ENCODE measurements around the gene AZGP1.
"Not testable (repeated sequence)": the region's sequence is repeated elsewhere in the genome, so short reads cannot be mapped to it uniquely, and the experiment has no call there.

AZGP1 gene

GRCh38 chr7:100011516-100011915 is 35.7 kb upstream of the AZGP1 start:
- Mint-ChIP-seq H3K36me3 (peaks cover 2% of the 10 kb centered on the region), H3K4me3 (no peak overlapping the region), H3K27me3 (peaks cover 20% of the 10 kb centered on the region), H3K4me1 (peaks cover 23% of the 10 kb centered on the region), H3K9me3 (no peaks in the 10 kb centered on the region), H3K27ac (no peak overlapping the region)
- CTCF ChIA-PET: no interaction called here
- no peak for DNase-seq

- peaks cover 17% of the 10 kb centered on the region for H3K4me1 Mint-ChIP-seq
- no peaks in the 10 kb centered on the region for H3K9me3 Mint-ChIP-seq
- H3K27ac Mint-ChIP-seq: no peak overlapping the region
- CTCF ChIA-PET: no interaction called here
- DNase-seq: no peak
- peaks cover under 1% of the 10 kb centered on the region for H3K36me3 Mint-ChIP-seq
- H3K27me3 Mint-ChIP-seq: peaks cover 20% of the 10 kb centered on the region
- no peak overlapping the region for H3K4me3 Mint-ChIP-seq
These were observed 35.1 kb upstream of the AZGP1 start for GRCh38 chr7:100010901-100011300.

GRCh38 chr7:100009952-100010351 is 34.1 kb upstream of the AZGP1 start:
- H3K36me3 Mint-ChIP-seq, CTCF ChIA-PET, H3K4me3 Mint-ChIP-seq, DNase-seq, H3K27ac Mint-ChIP-seq, H3K9me3 Mint-ChIP-seq: not testable (repeated sequence)
- Mint-ChIP-seq H3K4me1 (peaks cover 12% of the 10 kb centered on the region), H3K27me3 (peaks cover 20% of the 10 kb centered on the region)

GRCh38 chr7:100008525-100008924 is 32.7 kb upstream of the AZGP1 start:
- CTCF ChIA-PET: interaction anchor here (1.1 kb wide), 1 partner anchor 23 kb away, joined by 3 read pairs; no protein-coding TSS in a partner anchor
- Mint-ChIP-seq H3K36me3 (no peaks in the 10 kb centered on the region), H3K27ac (no peak overlapping the region), H3K4me1 (peaks cover 10% of the 10 kb centered on the region), H3K27me3 (peaks cover 25% of the 10 kb centered on the region), H3K4me3 (no peak overlapping the region), H3K9me3 (no peaks in the 10 kb centered on the region)
- no peak for DNase-seq

- no peak overlapping the region for H3K4me3 Mint-ChIP-seq
- H3K9me3 Mint-ChIP-seq: no peaks in the 10 kb centered on the region
- DNase-seq: no peak
- H3K27me3 Mint-ChIP-seq: peaks cover 28% of the 10 kb centered on the region
- CTCF ChIA-PET: interaction anchor here (1.1 kb wide), 1 partner anchor 24 kb away, joined by 3 read pairs; no protein-coding TSS in a partner anchor
- peaks cover 8% of the 10 kb centered on the region for H3K4me1 Mint-ChIP-seq
- H3K27ac Mint-ChIP-seq: no peak overlapping the region
- no peaks in the 10 kb centered on the region for H3K36me3 Mint-ChIP-seq
These were observed 32.1 kb upstream of the AZGP1 start for GRCh38 chr7:100007887-100008286.

GRCh38 chr7:100003711-100004661 is 28.2 kb upstream of the AZGP1 start:
- Mint-ChIP-seq H3K4me1 (peaks cover 6% of the 10 kb centered on the region), H3K36me3 (no peaks in the 10 kb centered on the region), H3K9me3 (no peaks in the 10 kb centered on the region), H3K27ac (no peak overlapping the region), H3K4me3 (no peak overlapping the region), H3K27me3 (peaks cover 26% of the 10 kb centered on the region)
- no peak for DNase-seq
- CTCF ChIA-PET: interaction anchor here (0.6 to 1.7 kb wide), 3 partner anchors 10 to 258 kb away, joined by 3 to 6 read pairs (median 4); no protein-coding TSS in a partner anchor

GRCh38 chr7:100000239-100000638 is 24.4 kb upstream of the AZGP1 start:
- H3K9me3 Mint-ChIP-seq: no peaks in the 10 kb centered on the region
- no peak overlapping the region for H3K27ac Mint-ChIP-seq
- H3K4me1 Mint-ChIP-seq: peaks cover 22% of the 10 kb centered on the region
- no peak for DNase-seq
- CTCF ChIA-PET: no interaction called here
- peaks cover 36% of the 10 kb centered on the region for H3K27me3 Mint-ChIP-seq
- H3K36me3 Mint-ChIP-seq: peaks cover 2% of the 10 kb centered on the region
- no peak overlapping the region for H3K4me3 Mint-ChIP-seq

- CTCF ChIA-PET: interaction anchor here (1.1 to 11.6 kb wide), 5 partner anchors 15 to 132 kb away, joined by 3 to 169 read pairs (median 4); partner anchors contain the start of genes TRIM4 and ZSCAN21
These were observed 21.8 kb upstream of the AZGP1 start for GRCh38 chr7:99997545-99998137.

GRCh38 chr7:99996755-99997544 is 21.1 kb upstream of the AZGP1 start:
- peak overlapping the region; percentile 66 for H3K4me3 Mint-ChIP-seq
- CTCF ChIA-PET: interaction anchor here (1.1 to 11.6 kb wide), 8 partner anchors 16 to 133 kb away, joined by 3 to 169 read pairs (median 4); partner anchors contain the start of genes TRIM4 and ZSCAN21
- peak overlapping the region; percentile 87 for H3K27ac Mint-ChIP-seq
- H3K4me1 Mint-ChIP-seq: peaks cover 32% of the 10 kb centered on the region
- peaks cover 43% of the 10 kb centered on the region for H3K27me3 Mint-ChIP-seq
- no peak for DNase-seq
- peaks cover 2% of the 10 kb centered on the region for H3K36me3 Mint-ChIP-seq
- H3K9me3 Mint-ChIP-seq: no peaks in the 10 kb centered on the region

More at GRCh38 chr7:99997545-99998137, 21.8 kb upstream of the AZGP1 start:
- Mint-ChIP-seq H3K27me3 (peaks cover 39% of the 10 kb centered on the region), H3K4me3 (peak overlapping the region; percentile 66), H3K27ac (peak overlapping the region; percentile 87), H3K4me1 (peaks cover 29% of the 10 kb centered on the region), H3K36me3 (peaks cover 2% of the 10 kb centered on the region), H3K9me3 (no peaks in the 10 kb centered on the region)
- DNase-seq: peak; percentile 81

- Mint-ChIP-seq H3K36me3 (peaks cover 2% of the 10 kb centered on the region), H3K4me3 (no peak overlapping the region), H3K9me3 (no peaks in the 10 kb centered on the region), H3K4me1 (peaks cover 33% of the 10 kb centered on the region), H3K27me3 (peaks cover 49% of the 10 kb centered on the region), H3K27ac (no peak overlapping the region)
- no peak for DNase-seq
- CTCF ChIA-PET: interaction anchor here (0.9 to 11.6 kb wide), 8 partner anchors 9 to 135 kb away, joined by 4 to 169 read pairs (median 10); partner anchors contain the start of genes TRIM4, ZKSCAN1 and ZSCAN21
These were observed 19.0 kb upstream of the AZGP1 start for GRCh38 chr7:99994819-99995218.

- Mint-ChIP-seq H3K9me3 (no peaks in the 10 kb centered on the region), H3K27ac (no peak overlapping the region)
These were observed 16.7 kb upstream of the AZGP1 start for GRCh38 chr7:99992330-99993038.

GRCh38 chr7:99991543-99991942 is 15.7 kb upstream of the AZGP1 start:
- CTCF ChIA-PET: interaction anchor here (0.6 to 11.6 kb wide), 12 partner anchors 10 to 416 kb away, joined by 3 to 169 read pairs (median 4); partner anchors contain the start of genes AZGP1 and TRIM4
- not testable (repeated sequence) for H3K9me3 Mint-ChIP-seq, H3K4me3 Mint-ChIP-seq, H3K36me3 Mint-ChIP-seq, DNase-seq, H3K27ac Mint-ChIP-seq
- peaks cover 17% of the 10 kb centered on the region for H3K4me1 Mint-ChIP-seq
- H3K27me3 Mint-ChIP-seq: peaks cover 46% of the 10 kb centered on the region

More at GRCh38 chr7:99992330-99993038, 16.7 kb upstream of the AZGP1 start:
- no peak for DNase-seq
- peaks cover 26% of the 10 kb centered on the region for H3K4me1 Mint-ChIP-seq
- CTCF ChIA-PET: interaction anchor here (0.6 to 11.6 kb wide), 14 partner anchors 9 to 415 kb away, joined by 3 to 169 read pairs (median 4); partner anchors contain the start of gene TRIM4
- no peak overlapping the region for H3K4me3 Mint-ChIP-seq
- H3K27me3 Mint-ChIP-seq: peaks cover 43% of the 10 kb centered on the region
- peaks cover 2% of the 10 kb centered on the region for H3K36me3 Mint-ChIP-seq

- CTCF ChIA-PET: interaction anchor here (1.1 to 11.6 kb wide), 14 partner anchors 10 to 142 kb away, joined by 3 to 169 read pairs (median 8); partner anchors contain the start of genes AZGP1, GJC3 and TRIM4
- H3K4me1 Mint-ChIP-seq: peaks cover 17% of the 10 kb centered on the region
- H3K36me3 Mint-ChIP-seq: no peaks in the 10 kb centered on the region
- no peaks in the 10 kb centered on the region for H3K9me3 Mint-ChIP-seq
- peaks cover 49% of the 10 kb centered on the region for H3K27me3 Mint-ChIP-seq
- no peak overlapping the region for H3K27ac Mint-ChIP-seq
- DNase-seq: no peak
- no peak overlapping the region for H3K4me3 Mint-ChIP-seq
These were observed 14.6 kb upstream of the AZGP1 start for GRCh38 chr7:99990460-99990852.

Measured in activated naive CD4-positive, alpha-beta T cell treated with anti-CD3 and anti-CD28 coated beads, Interleukin-2, amount 10 ng/mL, durations not matched to agents 7 days and 5 days (primary cell).